ENCODE measurements around the gene TRIOBP.

Gene TRIOBP

GRCh38 chr22:37812869-37813678 is 116.2 kb downstream of the TRIOBP start:
- no peak overlapping the region for H3K27ac Mint-ChIP-seq
- no peaks in the 10 kb centered on the region for H3K36me3 Mint-ChIP-seq (ENCODE audit: low read depth)
- no peak overlapping the region for H3K4me3 Mint-ChIP-seq
- H3K27me3 Mint-ChIP-seq = peaks cover 20% of the 10 kb centered on the region
- peaks cover 13% of the 10 kb centered on the region for H3K4me1 Mint-ChIP-seq (ENCODE audit: low read depth)
- no peaks in the 10 kb centered on the region for H3K9me3 Mint-ChIP-seq

GRCh38 chr22:37815593-37815992 is 118.7 kb downstream of the TRIOBP start:
- Mint-ChIP-seq H3K27ac (no peak overlapping the region), H3K4me3 (no peak overlapping the region), H3K27me3 (peaks cover 16% of the 10 kb centered on the region), H3K36me3 (ENCODE audit: low read depth) (no peaks in the 10 kb centered on the region), H3K4me1 (ENCODE audit: low read depth) (peaks cover 14% of the 10 kb centered on the region), H3K9me3 (no peaks in the 10 kb centered on the region)

GRCh38 chr22:37816543-37817180 is 119.8 kb downstream of the TRIOBP start:
- H3K9me3 Mint-ChIP-seq = no peaks in the 10 kb centered on the region
- no peak overlapping the region for H3K27ac Mint-ChIP-seq
- no peaks in the 10 kb centered on the region for H3K36me3 Mint-ChIP-seq (ENCODE audit: low read depth)
- H3K27me3 Mint-ChIP-seq = peaks cover 20% of the 10 kb centered on the region
- H3K4me1 Mint-ChIP-seq (ENCODE audit: low read depth) = peaks cover 14% of the 10 kb centered on the region
- no peak overlapping the region for H3K4me3 Mint-ChIP-seq

GRCh38 chr22:37817705-37818408 is 121.0 kb downstream of the TRIOBP start:
- no peak overlapping the region for H3K27ac Mint-ChIP-seq
- H3K36me3 Mint-ChIP-seq (ENCODE audit: low read depth) = no peaks in the 10 kb centered on the region
- H3K27me3 Mint-ChIP-seq = peaks cover 27% of the 10 kb centered on the region
- no peaks in the 10 kb centered on the region for H3K9me3 Mint-ChIP-seq
- H3K4me1 Mint-ChIP-seq (ENCODE audit: low read depth) = peaks cover 14% of the 10 kb centered on the region
- H3K4me3 Mint-ChIP-seq = peak overlapping the region; percentile 5

GRCh38 chr22:37818409-37819104 is 121.7 kb downstream of the TRIOBP start:
- peaks cover 14% of the 10 kb centered on the region for H3K4me1 Mint-ChIP-seq (ENCODE audit: low read depth)
- H3K4me3 Mint-ChIP-seq = peak overlapping the region; percentile 5
- no peaks in the 10 kb centered on the region for H3K36me3 Mint-ChIP-seq (ENCODE audit: low read depth)
- H3K27ac Mint-ChIP-seq = no peak overlapping the region
- H3K9me3 Mint-ChIP-seq = no peaks in the 10 kb centered on the region
- peaks cover 34% of the 10 kb centered on the region for H3K27me3 Mint-ChIP-seq

- H3K27me3 Mint-ChIP-seq = peaks cover 35% of the 10 kb centered on the region
- H3K27ac Mint-ChIP-seq = no peak overlapping the region
- H3K4me3 Mint-ChIP-seq = no peak overlapping the region
- H3K4me1 Mint-ChIP-seq (ENCODE audit: low read depth) = peaks cover 14% of the 10 kb centered on the region
- H3K9me3 Mint-ChIP-seq = no peaks in the 10 kb centered on the region
- no peaks in the 10 kb centered on the region for H3K36me3 Mint-ChIP-seq (ENCODE audit: low read depth)
Observed at GRCh38 chr22:37819105-37819433, 122.2 kb downstream of the TRIOBP start.

GRCh38 chr22:37820350-37820749 is 123.5 kb downstream of the TRIOBP start:
- H3K27me3 Mint-ChIP-seq = peaks cover 38% of the 10 kb centered on the region
- H3K4me3 Mint-ChIP-seq = no peak overlapping the region
- no peaks in the 10 kb centered on the region for H3K9me3 Mint-ChIP-seq
- H3K4me1 Mint-ChIP-seq (ENCODE audit: low read depth) = peaks cover 18% of the 10 kb centered on the region
- H3K27ac Mint-ChIP-seq = no peak overlapping the region
- H3K36me3 Mint-ChIP-seq (ENCODE audit: low read depth) = no peaks in the 10 kb centered on the region

GRCh38 chr22:37822079-37822833 is 125.4 kb downstream of the TRIOBP start:
- peaks cover 43% of the 10 kb centered on the region for H3K27me3 Mint-ChIP-seq
- no peak overlapping the region for H3K27ac Mint-ChIP-seq
- no peaks in the 10 kb centered on the region for H3K36me3 Mint-ChIP-seq (ENCODE audit: low read depth)
- no peak overlapping the region for H3K4me3 Mint-ChIP-seq
- H3K9me3 Mint-ChIP-seq = no peaks in the 10 kb centered on the region
- H3K4me1 Mint-ChIP-seq (ENCODE audit: low read depth) = peaks cover 18% of the 10 kb centered on the region

- Mint-ChIP-seq H3K4me3 (peak within 1 kb of the TSS; percentile 41), H3K27ac (no peak within 1 kb of the TSS), H3K27me3 (peaks cover 43% of the 10 kb centered on the region), H3K36me3 (ENCODE audit: low read depth) (no peaks in the 10 kb centered on the region), H3K4me1 (ENCODE audit: low read depth) (peaks cover 10% of the 10 kb centered on the region), H3K9me3 (no peaks in the 10 kb centered on the region)
Observed at GRCh38 chr22:37823134-37823985, 126.5 kb downstream of the TRIOBP start, which contains the start of gene GALR3. Gene GALR3 (plus strand): TSS chr22:37823382. CDS start chr22:37823407, 25 bp downstream.

GRCh38 chr22:37824674-37825641 is 128.1 kb downstream of the TRIOBP start:
- Mint-ChIP-seq H3K27ac (no peak overlapping the region), H3K4me3 (peak overlapping the region; percentile 45), H3K27me3 (peaks cover 36% of the 10 kb centered on the region), H3K36me3 (ENCODE audit: low read depth) (peaks cover 5% of the 10 kb centered on the region), H3K9me3 (no peaks in the 10 kb centered on the region), H3K4me1 (ENCODE audit: low read depth) (peaks cover 4% of the 10 kb centered on the region)
